GM19023 (cell line): ENCODE data around the gene STKLD1.
"Not testable (repeated sequence)": the region's sequence is repeated elsewhere in the genome, so short reads cannot be mapped to it uniquely, and the experiment has no call there.

Experiments used
- ATAC-seq: cut with Tn5 transposase; IDR thresholded peaks from one replicate; pipeline ENCODE4 v1.9.1; 2021; ENCODE audit warnings: mild to moderate bottlenecking, moderate library complexity; ENCODE audit not compliant: unreplicated experiment

The STKLD1 gene

DNA sequence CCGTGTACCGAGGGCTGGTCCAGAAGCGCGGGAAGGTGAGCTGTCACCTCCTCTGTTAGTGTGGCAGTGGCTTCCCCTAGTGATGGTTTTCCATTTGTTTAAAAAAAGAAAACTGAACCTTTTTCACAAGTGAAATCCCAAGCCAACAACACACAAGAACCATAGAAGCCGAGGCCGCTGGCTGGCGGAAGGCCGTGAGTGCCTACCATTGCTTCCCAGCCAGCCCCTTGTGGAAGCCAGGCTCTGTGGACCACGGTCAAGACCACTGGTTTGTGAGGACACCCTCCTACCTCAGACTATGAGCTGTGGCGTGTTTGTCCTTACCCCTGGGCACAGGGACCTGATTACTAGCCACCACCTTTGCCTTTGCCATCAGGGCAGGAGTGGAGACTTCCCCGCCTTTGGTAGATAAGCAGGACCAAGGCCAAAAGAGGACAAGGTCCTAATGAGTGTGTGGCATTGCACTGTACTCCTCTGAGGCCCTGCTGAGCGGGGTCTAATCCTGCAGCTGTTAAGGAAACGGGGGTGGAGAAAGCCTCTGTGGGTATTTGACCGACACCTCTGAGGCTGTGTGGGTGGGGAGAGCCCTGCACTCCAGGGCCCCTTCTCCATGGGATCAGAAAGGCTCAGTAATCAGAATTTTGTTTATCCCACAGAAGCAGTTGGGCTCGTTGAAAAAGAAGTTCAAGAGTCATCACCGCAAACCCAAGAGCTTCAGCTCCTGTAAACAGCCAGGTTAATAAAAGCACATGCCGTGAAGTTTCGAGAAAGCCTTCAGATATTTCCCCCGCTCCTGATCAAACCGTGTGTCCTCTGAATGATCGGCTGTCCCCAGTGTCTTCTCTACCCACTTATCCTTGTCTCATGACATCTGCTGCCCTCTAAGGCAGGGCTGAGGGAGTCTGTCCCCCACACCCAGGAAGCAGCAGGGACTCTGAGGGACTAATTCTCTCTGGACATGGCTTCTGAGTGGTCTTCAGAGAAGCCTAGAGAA is 15.5 kb upstream of the STKLD1 start:
- no peak for ATAC-seq

DNA sequence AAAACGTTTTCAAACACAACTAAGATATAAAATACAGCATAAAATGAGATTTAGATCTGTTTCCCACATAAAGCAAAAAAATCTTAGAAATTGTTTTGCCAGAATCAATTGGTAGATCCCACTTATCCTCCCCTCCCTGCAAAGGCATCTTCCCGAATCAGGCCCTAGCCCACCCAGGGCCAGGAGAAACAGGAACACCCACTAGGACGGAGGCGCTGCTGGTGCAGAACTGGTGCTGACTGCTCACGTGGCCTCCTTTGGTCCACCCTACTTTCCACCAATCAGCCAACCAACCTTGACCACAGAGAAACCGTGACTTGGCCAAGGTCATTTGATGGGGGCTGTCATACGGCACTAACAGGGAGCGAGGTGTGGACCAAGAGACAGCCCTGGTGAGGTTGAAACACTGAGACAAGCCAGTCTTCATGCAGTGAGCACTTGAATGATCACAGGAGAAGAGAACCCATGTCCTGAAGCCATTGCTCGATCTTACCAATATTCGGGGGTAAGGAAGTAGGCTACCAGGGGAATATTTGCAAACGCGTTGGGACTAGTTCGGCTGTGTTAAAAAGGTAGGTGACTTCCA is 14.6 kb upstream of the STKLD1 start:
- ATAC-seq = no peak

DNA sequence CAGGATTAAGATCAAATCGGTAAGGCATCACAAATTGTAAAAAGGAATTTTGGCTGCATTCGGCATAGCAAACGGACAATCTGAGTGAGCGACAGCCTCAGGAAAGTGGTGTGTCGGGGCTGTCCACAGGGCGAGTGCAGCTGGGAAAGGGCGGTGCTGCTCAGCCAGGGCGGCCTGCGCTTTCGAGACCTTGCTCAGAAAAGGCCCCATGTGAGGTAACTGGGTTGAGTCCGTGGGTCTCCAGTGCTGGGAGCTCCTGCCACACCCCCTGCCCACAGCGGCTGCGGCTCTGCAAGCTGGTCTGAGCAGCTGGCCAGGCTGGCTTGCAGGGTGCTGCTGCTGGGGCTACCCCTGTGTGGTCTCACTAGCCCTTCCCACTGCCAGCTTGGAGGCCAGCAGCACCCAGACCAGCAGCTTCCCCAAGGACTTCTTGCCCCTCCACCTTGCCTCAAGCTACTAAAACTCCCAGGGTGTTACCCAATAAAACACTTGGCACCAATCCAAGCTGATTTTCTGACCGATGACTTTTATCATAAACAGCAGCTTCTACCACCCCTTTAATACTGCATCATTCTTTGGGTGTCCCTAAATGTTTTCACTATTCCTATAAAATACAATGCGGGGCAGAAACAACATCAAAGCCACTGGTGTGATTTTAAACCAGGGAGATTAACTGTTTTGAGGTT is 13.7 kb upstream of the STKLD1 start:
- ATAC-seq = no peak

DNA sequence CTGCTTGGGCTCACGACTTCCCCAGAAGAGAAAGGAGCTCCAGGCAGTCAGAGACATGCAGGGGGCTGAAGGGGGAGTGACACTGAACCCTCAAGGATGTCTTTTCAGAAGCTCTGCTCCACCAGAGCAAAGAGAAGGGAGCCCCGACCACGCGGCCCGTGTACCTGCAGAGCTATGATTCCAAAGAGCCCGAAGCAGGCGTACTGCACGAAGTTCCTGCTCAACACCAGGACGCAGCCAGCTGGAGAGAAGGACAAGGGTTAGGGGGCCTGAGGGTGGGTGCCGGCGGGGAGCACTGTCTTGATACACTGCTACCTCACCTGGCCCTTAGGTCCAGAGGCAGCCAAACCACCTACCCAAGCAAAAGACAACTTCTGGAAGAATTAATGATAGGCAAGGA is 9.7 kb upstream of the STKLD1 start:
- ATAC-seq = no peak

DNA sequence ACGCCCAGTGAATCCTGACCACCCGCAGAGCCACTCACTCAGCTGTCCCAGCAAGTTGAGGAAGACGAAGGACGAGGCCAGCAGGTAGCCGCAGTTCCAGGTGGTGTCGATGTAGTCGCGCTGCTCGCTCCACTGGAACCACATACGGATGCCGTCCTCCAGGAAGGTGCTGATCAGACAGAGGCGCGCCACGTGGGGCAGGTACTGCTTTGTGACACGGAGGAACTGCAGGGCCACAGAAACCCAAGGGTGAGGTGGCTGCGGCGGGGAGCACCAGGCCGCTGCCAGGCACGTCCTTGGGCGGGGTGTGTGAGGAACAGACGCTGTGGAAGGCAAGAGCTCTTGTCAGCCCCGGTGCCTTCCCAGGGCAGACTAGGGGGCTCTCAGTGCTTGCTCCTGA is 8.9 kb upstream of the STKLD1 start:
- ATAC-seq = no peak

DNA sequence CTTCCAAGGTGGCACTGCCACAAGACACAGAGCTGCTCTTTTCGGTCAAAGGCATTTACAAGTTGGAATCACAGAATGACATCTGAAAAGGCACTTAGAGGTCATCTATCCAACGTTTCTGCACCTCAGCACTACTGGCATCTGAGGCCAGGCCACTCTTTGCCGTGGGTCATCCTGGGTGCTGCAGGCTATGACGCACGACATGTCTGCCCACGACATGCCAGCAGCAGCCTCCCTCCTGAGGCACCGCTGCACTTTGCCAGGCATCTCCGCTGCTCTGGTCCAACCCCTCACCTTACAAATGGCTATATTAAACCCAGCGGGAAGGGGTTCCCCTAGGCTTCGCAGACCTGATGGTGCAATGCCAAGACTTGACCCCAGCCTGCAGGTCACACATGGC is 8.4 kb upstream of the STKLD1 start:
- ATAC-seq = no peak

DNA sequence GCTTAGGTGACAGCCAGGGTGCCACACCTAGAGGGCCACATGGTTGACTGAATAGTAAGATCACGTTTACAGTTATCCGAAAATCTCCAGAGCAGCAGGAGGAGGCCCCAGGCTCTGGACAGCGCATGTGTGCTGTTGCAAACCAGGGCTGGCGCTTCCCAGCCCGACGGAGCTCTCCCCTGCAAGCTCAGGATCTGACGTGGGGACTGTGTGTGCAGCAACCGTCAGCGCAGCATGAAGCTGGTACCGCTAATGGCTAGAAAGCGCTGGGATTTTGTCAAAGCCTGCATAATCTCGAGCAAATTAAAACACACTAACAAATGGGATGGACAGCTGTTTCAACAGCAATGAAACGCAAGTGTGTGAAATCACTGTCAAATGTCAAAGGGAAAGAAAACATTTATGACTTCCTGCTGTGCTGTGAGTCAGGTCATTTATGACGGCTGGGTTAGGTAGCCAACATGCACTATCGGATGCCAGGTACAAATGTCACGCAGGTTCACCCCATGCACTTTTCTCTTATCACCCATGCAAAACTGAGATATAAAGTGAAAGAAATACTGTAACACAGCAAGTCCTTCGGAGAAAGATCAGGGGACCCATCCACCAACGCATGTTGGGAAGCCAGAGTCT is 7.8 kb upstream of the STKLD1 start:
- no peak for ATAC-seq

DNA sequence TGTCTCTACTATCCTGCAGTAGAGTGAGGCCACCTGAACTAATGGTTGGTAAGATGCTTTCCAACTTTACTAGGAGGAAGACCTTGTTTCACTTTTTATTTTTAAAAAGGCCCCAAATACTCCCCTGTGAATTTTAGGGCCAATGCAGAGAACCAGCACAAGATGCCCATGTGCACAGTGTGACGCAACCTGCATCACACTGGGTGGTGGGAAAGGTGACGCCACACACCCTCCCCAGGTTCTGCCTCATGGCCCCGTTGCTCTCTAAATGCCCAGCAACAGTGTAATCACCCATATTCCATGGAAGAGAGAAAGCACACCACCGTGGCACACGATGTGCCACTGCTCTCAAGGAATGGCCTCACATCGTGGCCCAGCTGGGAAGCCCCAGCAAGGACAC is 6.7 kb upstream of the STKLD1 start:
- no peak for ATAC-seq

DNA sequence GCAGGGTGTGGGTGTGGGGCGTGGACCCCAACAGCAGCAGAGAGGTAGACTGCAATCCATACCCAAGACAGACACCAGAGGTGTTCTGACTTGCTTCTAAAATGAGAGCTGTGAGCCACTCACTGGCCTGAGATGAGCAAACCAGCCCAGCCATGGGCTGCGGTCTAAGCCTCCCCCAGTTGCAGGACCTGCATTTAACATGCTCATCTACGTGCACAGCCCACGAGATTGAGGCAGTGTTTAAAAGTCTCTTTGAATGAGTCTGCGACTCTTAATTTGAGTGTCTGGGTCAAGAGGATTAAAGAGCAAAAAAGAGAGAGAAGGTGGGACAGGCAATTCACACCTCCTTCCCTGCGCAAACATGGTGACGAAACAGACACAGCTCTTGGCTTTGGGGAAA is 6.2 kb upstream of the STKLD1 start:
- ATAC-seq = no peak

DNA sequence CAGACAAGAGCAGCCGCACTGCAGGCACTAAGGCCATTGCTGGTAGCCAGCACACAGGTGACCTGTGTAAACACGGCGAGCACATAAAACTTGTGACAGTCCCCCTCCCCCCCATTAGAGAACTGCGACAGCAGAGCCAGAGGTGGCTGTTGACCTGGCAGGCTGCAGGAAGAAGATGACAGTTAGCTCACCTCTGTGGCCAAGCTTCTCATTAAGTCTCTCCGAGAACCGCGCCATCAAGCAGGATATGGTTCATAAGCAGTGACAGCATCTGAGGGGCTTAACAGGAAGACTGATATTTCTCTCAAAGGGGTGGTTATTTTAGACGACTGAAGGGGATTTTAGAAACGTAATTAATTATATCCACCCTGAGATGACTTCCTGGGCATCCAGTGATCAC is 5.5 kb upstream of the STKLD1 start:
- no peak for ATAC-seq

DNA sequence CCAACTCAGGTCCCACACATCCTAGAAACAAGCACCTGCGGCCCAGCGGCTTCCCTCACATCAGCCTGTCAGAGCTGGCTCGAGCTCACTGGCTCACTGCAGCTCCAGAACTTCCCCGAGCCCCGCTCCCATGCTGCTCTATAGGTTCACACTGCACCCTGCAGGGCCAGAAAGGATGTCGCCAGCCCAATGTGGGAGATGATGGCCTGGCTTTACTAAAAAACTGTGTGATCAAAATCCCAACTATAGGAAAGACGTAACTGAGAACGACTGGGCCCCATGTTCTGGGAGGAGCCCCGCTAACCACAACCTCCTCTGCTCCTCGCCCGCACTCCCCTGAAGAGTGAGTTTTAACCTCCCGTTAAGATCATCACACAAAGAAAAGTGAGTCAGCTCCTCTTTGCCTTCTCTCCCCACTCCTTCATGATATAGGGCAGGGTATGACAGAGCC is 4.9 kb upstream of the STKLD1 start:
- no peak for ATAC-seq

DNA sequence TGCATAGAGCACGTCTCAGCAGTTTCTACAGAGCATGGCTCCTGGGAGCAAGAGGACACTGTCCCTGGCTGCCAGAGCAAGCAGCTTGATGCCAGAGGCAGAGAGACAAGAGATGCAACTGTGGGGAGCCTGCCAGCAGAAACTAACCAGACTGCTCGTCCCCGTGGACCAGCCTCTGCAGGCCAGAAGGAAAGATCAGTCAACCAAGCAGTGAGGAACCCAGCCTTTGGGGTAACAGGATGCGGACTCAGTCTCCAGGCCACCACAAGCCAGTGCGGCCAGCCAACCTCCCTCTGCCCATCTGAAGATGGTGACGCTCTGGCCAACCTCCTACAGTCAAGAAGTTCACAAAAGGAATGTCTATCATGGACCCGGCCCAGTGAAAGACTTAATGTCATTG is 4.0 kb upstream of the STKLD1 start:
- ATAC-seq = no peak

DNA sequence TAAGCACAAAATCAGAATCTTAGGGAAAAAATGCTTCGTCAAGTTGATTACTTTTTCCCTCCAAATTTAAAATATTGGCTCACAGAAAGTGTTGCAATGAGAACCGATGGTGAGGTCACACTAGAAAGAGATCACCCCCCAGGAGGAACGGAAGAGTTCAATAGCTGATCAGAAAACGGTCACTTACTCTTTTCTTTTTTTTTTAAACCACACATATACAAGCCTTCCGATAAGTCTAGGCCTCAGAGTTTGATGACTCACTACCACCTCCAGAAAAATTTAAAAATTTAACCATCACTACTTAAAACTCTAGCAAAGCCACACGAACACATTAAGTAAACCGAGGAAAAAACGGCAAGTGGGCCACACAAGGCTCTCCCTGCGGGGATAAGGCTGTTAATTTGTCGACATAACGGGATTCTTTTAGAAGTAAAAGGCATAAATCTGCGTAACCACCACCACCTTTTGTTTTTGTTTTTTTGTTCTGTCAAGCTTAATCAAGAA is 1.5 kb upstream of the STKLD1 start:
- ATAC-seq = no peak

DNA sequence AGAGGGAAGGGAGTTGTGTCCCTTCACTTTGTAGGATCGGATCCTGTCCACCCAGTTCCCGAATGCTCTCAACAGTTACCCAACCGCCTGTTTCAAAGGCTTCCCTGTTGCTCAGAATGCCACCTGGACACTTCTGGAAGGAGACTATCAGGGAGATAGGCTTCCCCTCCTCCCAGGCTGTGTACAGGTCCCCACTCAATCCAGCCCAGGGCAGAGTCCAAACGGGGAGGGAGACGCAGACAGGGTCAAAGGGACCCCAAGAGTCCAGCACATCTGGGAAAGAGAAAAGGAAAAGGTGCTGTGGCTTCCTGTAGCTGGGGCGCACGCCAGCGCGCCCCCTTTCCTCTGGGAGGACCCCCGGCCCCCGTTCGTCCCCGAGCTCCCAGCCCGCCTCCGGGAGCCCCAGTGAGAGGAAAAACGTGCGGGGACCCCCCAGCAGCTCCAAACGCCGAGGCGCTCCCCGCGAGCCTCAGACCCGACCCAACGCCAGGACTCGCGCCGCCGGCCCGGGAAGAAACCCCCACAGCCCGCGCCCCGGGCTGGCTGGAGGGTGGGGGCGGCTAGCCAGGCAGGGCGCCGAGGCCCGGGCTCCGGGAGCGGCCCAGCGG is 946 bp upstream of the STKLD1 start:
- peak; percentile 7 for ATAC-seq

DNA sequence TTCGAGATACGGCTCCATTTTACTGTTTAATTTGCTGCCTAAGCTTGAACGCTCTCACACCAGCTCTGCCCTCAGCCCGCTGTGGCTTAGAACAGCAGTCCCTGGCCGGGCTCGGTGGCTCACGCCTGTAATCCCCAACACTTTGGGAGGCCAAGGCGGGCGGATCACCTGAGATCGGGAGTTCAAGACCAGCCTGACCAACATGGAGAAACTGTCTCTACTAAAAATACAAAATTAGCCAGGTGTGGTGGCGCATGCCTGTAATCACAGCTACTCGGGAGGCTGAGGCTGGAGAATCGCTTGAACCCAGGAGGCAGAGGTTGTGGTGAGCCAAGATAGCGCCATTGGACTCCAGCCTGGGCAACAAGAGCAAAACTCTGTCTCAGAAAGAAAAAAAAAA is 1.1 kb downstream of the STKLD1 start:
- ATAC-seq = not testable (repeated sequence)

DNA sequence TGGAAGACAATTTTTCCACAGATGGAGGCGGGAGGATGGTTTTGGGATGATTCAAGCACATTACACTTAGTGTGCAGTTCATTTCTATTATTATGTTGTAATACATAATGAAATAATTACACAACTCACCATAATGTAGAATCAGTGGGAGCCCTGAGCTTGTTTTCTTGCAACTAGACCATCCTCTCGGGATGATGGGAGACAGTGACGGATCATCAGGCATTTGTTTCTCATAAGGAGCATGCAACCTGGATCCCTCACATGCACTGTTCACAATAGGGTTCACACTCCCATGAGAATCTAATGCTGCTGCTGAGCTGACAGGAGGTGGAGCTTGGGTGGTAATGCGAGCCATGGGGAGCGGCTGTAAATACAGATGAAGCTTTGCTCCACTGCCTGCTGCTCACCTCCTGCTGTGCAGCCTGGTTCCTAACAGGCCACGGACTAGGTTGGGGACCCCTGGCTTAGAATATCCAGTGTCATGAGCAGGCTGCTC is 1.6 kb downstream of the STKLD1 start:
- no peak for ATAC-seq

DNA sequence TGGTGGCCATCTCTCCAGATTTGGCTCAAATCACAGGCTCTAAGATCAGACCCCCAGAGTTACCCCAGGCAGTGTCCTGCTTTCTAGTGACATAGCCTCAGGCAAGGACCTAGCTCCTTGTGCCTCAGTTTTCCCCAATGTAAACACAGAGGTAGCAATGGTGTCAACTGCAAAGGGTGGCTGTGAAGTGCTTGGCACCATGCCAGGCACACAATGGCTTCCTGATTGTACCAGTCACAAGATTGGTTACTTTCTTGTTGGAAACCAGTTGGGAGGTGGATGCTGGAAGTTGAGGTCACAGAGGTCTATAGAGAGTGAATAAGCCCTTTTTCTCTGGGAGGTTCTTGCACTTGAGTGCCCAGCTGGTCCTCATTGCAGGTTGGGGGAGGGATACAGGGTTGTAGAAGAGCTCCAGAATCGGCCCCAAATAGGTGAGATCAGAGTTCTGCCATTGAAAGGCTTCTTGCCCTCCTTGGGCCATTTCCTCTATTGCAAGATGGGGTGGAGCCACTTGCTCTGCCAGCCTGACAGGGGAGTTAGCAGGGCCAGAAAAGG is 2.3 kb downstream of the STKLD1 start:
- no peak for ATAC-seq

DNA sequence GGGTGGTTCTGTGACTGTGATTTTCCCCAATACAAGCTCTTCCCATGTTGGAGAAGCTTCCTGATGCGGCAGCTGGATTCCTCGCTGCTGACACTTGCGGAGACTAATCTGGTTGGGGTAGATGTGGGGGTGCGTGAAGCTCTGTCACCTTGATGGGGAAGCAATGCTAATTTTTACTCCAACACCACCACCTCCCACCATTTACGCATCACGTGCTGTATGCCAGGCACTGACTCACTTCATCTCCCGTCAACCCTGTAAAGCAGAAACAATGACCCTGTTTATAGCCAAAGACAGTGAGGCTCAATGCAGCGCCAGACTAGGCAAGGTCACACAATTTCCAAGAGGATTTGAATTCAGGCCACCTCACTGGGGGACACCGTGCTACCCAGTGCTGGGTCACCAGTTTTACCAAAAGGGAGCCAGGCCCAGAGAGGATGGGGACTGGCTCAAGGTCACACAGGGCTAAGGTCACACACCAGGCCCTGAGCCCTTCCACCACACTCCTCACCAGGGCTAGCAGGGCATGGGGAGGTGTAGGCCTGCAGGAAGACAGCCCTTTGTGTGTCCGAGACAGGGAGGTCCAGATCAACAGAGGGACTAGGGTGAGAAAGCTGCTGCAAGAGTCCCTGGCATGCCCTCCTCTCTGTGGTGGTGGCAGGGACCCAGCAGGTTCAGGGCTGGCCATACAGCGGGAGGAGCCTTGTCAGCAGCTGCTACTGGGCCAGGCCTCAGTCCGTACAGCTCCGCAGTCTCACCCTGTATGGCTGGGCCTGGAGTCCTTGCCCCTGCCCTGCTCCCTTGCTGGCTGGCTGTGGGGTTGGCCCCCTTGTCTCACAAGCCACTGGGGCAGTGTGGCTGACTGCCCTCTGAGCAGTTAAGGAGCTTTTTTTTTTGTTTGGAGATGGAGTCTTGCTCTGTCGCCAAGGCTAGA is 3.3 kb downstream of the STKLD1 start:
- no peak for ATAC-seq

DNA sequence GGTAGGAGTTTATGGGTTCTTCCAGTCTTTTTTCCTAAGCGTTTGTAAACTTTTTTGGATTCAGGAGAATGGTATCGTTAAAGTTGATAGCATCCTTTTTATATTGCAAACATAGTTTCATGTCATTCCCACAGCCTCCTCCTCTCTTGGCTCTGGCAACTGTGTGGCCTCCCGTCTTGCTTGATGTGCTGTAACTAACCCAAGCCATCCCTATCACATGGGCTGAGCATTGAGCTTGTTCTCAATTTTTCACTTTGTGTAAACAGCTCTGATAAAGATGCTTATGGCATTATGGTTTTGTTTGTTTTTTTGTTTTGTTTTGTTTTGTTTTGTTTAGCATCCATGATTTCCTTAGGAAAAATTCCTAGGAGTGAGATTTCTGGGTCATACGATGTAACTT is 4.6 kb downstream of the STKLD1 start:
- no peak for ATAC-seq
